ENCODE measurements around the gene CSNK1D. TPM values are rescaled to one million over a fixed set of nuclear protein-coding genes. Genes with fewer than 3 reads are reported as not detected.
A peak's percentile ranks its signal among the peaks of the same experiment; 100 is the strongest.

CSNK1D gene
- total RNA-seq, 1 experiment from 2014 or later: 137 TPM

DNA sequence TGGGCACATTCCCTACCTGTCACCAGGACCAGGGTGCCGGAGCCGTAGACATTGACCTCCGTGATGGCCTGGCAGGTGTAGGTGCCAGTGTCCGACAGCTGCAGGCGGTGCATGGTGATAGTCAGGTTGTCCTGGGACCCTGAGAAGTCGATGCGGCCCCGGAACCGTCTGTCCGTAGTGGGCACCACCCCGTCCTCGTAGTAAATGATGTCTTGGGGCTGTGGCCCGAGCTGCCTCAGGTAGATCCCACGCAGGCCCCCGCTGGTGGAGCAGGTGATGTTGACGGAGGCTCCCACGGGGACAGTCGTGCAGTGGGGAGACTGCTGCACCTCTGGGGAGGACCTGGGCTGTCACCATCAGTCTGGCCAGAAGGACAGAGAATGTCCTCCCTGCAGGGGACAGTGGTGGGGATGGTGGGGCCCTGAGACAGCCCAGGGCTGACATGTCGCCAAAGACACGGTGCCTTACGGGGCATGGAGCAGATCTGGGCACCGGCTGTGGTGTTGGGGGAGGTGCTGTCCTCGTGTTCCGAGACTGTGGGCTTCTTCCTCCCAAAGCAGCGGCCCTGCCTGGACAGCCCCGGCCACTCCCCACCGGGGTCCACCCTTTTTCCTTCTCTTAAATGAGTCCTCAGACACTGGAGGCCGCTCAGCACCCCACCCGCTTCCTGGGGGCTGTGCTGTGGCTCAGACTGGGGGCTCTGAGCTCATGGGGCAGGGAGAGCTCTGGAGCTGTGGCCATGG is 43.3 kb upstream of the CSNK1D start:
- no peak overlapping the region for H2AFZ ChIP-seq (ENCODE audit: low read length)
- TF ChIP-seq, protein P1, sequence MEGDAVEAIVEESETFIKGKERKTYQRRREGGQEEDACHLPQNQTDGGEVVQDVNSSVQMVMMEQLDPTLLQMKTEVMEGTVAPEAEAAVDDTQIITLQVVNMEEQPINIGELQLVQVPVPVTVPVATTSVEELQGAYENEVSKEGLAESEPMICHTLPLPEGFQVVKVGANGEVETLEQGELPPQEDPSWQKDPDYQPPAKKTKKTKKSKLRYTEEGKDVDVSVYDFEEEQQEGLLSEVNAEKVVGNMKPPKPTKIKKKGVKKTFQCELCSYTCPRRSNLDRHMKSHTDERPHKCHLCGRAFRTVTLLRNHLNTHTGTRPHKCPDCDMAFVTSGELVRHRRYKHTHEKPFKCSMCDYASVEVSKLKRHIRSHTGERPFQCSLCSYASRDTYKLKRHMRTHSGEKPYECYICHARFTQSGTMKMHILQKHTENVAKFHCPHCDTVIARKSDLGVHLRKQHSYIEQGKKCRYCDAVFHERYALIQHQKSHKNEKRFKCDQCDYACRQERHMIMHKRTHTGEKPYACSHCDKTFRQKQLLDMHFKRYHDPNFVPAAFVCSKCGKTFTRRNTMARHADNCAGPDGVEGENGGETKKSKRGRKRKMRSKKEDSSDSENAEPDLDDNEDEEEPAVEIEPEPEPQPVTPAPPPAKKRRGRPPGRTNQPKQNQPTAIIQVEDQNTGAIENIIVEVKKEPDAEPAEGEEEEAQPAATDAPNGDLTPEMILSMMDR (conservative IDR thresholded peaks at IDR 0.05): no peak
- H3K23ac ChIP-seq (ENCODE audit: insufficient read length, low read depth, low read length): no peak overlapping the region
- no peaks in the 10 kb centered on the region for H3K9me3 Mint-ChIP-seq
- H3K4me1 Mint-ChIP-seq: peaks cover 5 to 15% of the 10 kb centered on the region in 2 experiments
- peaks cover 3% of the 10 kb centered on the region for H3K23me2 ChIP-seq (ENCODE audit: insufficient read length, low read depth, low read length, poor library complexity, severe bottlenecking)
- no peak overlapping the region for H2BK15ac ChIP-seq (ENCODE audit: low read depth, low read length)
- no peak for DNase-seq
- peak overlapping the region in 1 of 2 experiments; percentile 26; a peak in 1 of 5 replicates for H3K4me3 Mint-ChIP-seq
- H2AK5ac ChIP-seq (ENCODE audit: insufficient read length, low read length): no peak overlapping the region
- no peaks in the 10 kb centered on the region for H3K9me3 ChIP-seq (ENCODE audit: control insufficient read depth, low read depth, low read length)
- H3K27me3 ChIP-seq (ENCODE audit: insufficient read depth, low read length): no peaks in the 10 kb centered on the region
- no peak overlapping the region for H3K56ac ChIP-seq (ENCODE audit: insufficient read length, low read depth, low read length)
- H4K5ac ChIP-seq (ENCODE audit: insufficient read length, low read depth, low read length): no peak overlapping the region
- H3K27me3 Mint-ChIP-seq (ENCODE audit: low read depth): peaks cover 19% of the 10 kb centered on the region
- H3K36me3 Mint-ChIP-seq (ENCODE audit: insufficient read depth in 1 of 3, low read depth in 3 of 3): no peaks in the 10 kb centered on the region
- no peaks in the 10 kb centered on the region for H3K4me1 ChIP-seq (ENCODE audit: insufficient read depth, low read length)
- no peak overlapping the region for H3T11ph ChIP-seq (ENCODE audit: low read length)
- H3K18ac ChIP-seq (ENCODE audit: insufficient read length, low read depth, low read length): no peak overlapping the region
- no peak overlapping the region for H3K27ac ChIP-seq (ENCODE audit: insufficient read length, low read depth, low read length)
- H3K4ac ChIP-seq (ENCODE audit: low read depth, low read length): no peak overlapping the region
- H2BK20ac ChIP-seq (ENCODE audit: low read depth, low read length, poor library complexity, severe bottlenecking): no peak overlapping the region
- H2BK12ac ChIP-seq (ENCODE audit: insufficient read length, low read depth, low read length): no peak overlapping the region
- no peaks in the 10 kb centered on the region for H3K79me2 ChIP-seq (ENCODE audit: insufficient read depth, low read length)
- H3K27ac Mint-ChIP-seq: no peak overlapping the region
- H2BK120ac ChIP-seq (ENCODE audit: low read depth, low read length, poor library complexity, severe bottlenecking): no peak overlapping the region
- no peak overlapping the region for H4K91ac ChIP-seq (ENCODE audit: insufficient read length, low read depth, low read length)
- no peak overlapping the region for H3K14ac ChIP-seq (ENCODE audit: insufficient read depth, low read length)
- no peaks in the 10 kb centered on the region for H3K79me1 ChIP-seq (ENCODE audit: insufficient read depth, low read depth, low read length, poor library complexity, severe bottlenecking)
- no peak overlapping the region for H2BK5ac ChIP-seq (ENCODE audit: insufficient read length, low read length)
- H3K4me2 ChIP-seq (ENCODE audit: insufficient read depth, insufficient read length, low read length): no peak overlapping the region
- peaks cover 6% of the 10 kb centered on the region for H4K20me1 ChIP-seq (ENCODE audit: control insufficient read depth, insufficient read depth, insufficient read length)
- H3K9ac ChIP-seq (ENCODE audit: extremely low read depth, insufficient read length, low read length): no peak overlapping the region
- WGBS (ENCODE audit: extremely low coverage, insufficient read length, low lambda C conversion rate): no CpG with 5 or more reads among the region's 29 CpGs
- H4K8ac ChIP-seq (replicated peaks; ENCODE audit: insufficient read length, low read depth, low read length): no peak overlapping the region

Measured in H9 (cell line).